GM12878 (cell line): ENCODE measurements around the gene CLDN7. TPM values are rescaled to one million over a fixed set of nuclear protein-coding genes. Genes with fewer than 3 reads are reported as not detected.

ENCODE experiments used
- ATF2 ChIP-seq: IDR thresholded peaks from 2 replicates; pipeline ENCODE4 v1.6.1; 2012; ENCODE audit warnings: low read length, inconsistent platforms
- BCL3 ChIP-seq: IDR thresholded peaks from 2 replicates; pipeline ENCODE4 v1.6.1; 2011; ENCODE audit warnings: borderline replicate concordance, low read depth, mild to moderate bottlenecking, moderate library complexity, low read length; ENCODE audit not compliant: insufficient read depth, poor library complexity, severe bottlenecking
- BMI1 ChIP-seq: fragments of 450-650 bp; IDR thresholded peaks from 2 replicates; pipeline ENCODE4 v1.6.1; 2016; ENCODE audit warnings: mild to moderate bottlenecking, moderate library complexity, borderline replicate concordance
- CBX3 ChIP-seq: fragments of 200-600 bp; sonication (generic); IDR thresholded peaks from 2 replicates; pipeline ENCODE4 v1.6.1; 2016; ENCODE audit warnings: low read depth, borderline replicate concordance
- CHD1 ChIP-seq: IDR thresholded peaks from 2 replicates; pipeline ENCODE4 v1.6.1; 2012; ENCODE audit warnings: low read depth, low read length, improper control_type of control experiment
- FOS ChIP-seq: IDR thresholded peaks from 3 replicates; pipeline ENCODE4 v1.6.1; 2011; ENCODE audit warnings: borderline replicate concordance; ENCODE audit not compliant: insufficient read length; ENCODE audit errors: extremely low read depth
- FOXK2 ChIP-seq: fragments of 450-650 bp; IDR thresholded peaks from 2 replicates; pipeline ENCODE4 v1.6.1; 2017; ENCODE audit warnings: mild to moderate bottlenecking, moderate library complexity
- HDAC6 ChIP-seq: fragments of 200-600 bp; sonication (generic); IDR thresholded peaks from one replicate; pipeline ENCODE4 v1.8.0; 2017; ENCODE audit warnings: antibody characterized with exemption; ENCODE audit not compliant: unreplicated experiment
- IRF4 ChIP-seq: IDR thresholded peaks from 2 replicates; pipeline ENCODE4 v1.6.1; 2011; ENCODE audit warnings: low read depth, low read length
- KAT2A ChIP-seq: conservative IDR thresholded peaks from 2 replicates; pipeline ENCODE4 v1.6.1; 2011; ENCODE audit warnings: low read depth, low read length; ENCODE audit not compliant: control insufficient read depth
- MLLT1 ChIP-seq: fragments of 450-650 bp; IDR thresholded peaks from 2 replicates; pipeline ENCODE4 v1.6.1; 2016; ENCODE audit warnings: mild to moderate bottlenecking
- NR2F1 ChIP-seq: fragments of 450-650 bp; conservative IDR thresholded peaks from 2 replicates; pipeline ENCODE4 v1.6.1; 2017; ENCODE audit warnings: mild to moderate bottlenecking
- PML ChIP-seq: IDR thresholded peaks from 2 replicates; pipeline ENCODE4 v1.6.1; 2012; ENCODE audit warnings: low read length, inconsistent platforms
- RAD51 ChIP-seq: fragments of 450-650 bp; IDR thresholded peaks from 2 replicates; pipeline ENCODE4 v1.6.1; 2016; ENCODE audit warnings: moderate library complexity, mild to moderate bottlenecking, inconsistent platforms
- RUNX3 ChIP-seq: IDR thresholded peaks from 2 replicates; pipeline ENCODE4 v1.6.1; 2012; ENCODE audit warnings: low read length, inconsistent platforms
- SIN3A ChIP-seq: IDR thresholded peaks from 2 replicates; pipeline ENCODE4 v1.6.1; 2012; ENCODE audit warnings: low read depth, low read length, improper control_type of control experiment
- SKIL ChIP-seq: fragments of 450-650 bp; IDR thresholded peaks from 2 replicates; pipeline ENCODE4 v1.6.1; 2017; ENCODE audit warnings: mild to moderate bottlenecking, low read depth, inconsistent platforms; ENCODE audit not compliant: poor library complexity, severe bottlenecking
- SMAD1 ChIP-seq: fragments of 450-650 bp; IDR thresholded peaks from 2 replicates; pipeline ENCODE4 v1.6.1; 2018; ENCODE audit warnings: mild to moderate bottlenecking, low read depth; ENCODE audit not compliant: partially characterized antibody
- SUPT20H ChIP-seq: IDR thresholded peaks from 2 replicates; pipeline ENCODE4 v1.6.1; 2011; ENCODE audit warnings: low read depth, mild to moderate bottlenecking, low read length, moderate library complexity, borderline replicate concordance; ENCODE audit not compliant: control insufficient read depth
- TAF1 ChIP-seq: IDR thresholded peaks from 2 replicates; pipeline ENCODE4 v1.6.1; 2011; ENCODE audit warnings: mild to moderate bottlenecking, low read depth, low read length, borderline replicate concordance
- YY1 ChIP-seq: IDR thresholded peaks from 2 replicates; pipeline ENCODE4 v1.6.1; 2011; ENCODE audit warnings: low read depth, mild to moderate bottlenecking, low read length
- ZNF207 ChIP-seq: fragments of 450-650 bp; IDR thresholded peaks from 2 replicates; pipeline ENCODE4 v1.6.1; 2014; ENCODE audit warnings: antibody characterized with exemption, mild to moderate bottlenecking, borderline replicate concordance
- ZZZ3 ChIP-seq: IDR thresholded peaks from 2 replicates; pipeline ENCODE4 v1.6.1; 2011; ENCODE audit warnings: low read depth; ENCODE audit not compliant: control insufficient read depth, insufficient read length
- polyA plus RNA-seq, 11 experiments: library from polyadenylated mRNA; depleted of rRNA in 4 of 11; unstranded in 6 of 11; stranded (reverse) in 5 of 11; fragments of >200 nt; fragmentation: Nextera tagmentation in 4 of 11; fragmentation: Illumina TruSeq in 1 of 11; extraction: Ambion mirVana in 4 of 11; extraction: Trizol in 1 of 11; gene quantifications; 1 replicate in 1 of 11; 2 replicates in 10 of 11; pipeline versions ENCODE4 v1.2.1 to v1.2.3, GENCODE V29; 2011 to 2016; ENCODE audit warnings: inconsistent platforms in 2 of 11, missing spikeins in 2 of 11, low read depth in 1 of 11
- total RNA-seq, 4 experiments: library from RNA; depleted of rRNA in 3 of 4; stranded (reverse); fragments of >200 nt in 3 of 4; fragmentation: Illumina TruSeq in 1 of 4; extraction: Trizol in 1 of 4; gene quantifications; 2 replicates each; pipeline versions ENCODE4 v1.2.1 to v1.2.3, GENCODE V29; 2013 to 2021

Gene CLDN7
- total and polyA plus RNA-seq, 10 of the 15 experiments (the other 5 are each of a cell fraction or from before 2014, with no cell fraction given), result 0.19 to 1.3 (median 0.36) TPM; not detected in 5

GRCh38 chr17:7234083-7234951 is 28.0 kb downstream of the CLDN7 start, which contains the start of gene DVL2 (continued):
- TF ChIP-seq CBX3, result no peak
- no peak for TF ChIP-seq SKIL
- TF ChIP-seq BCL3, result peak; percentile 98
- TF ChIP-seq SIN3A, result peak; percentile 97
- TF ChIP-seq SUPT20H, result no peak
- peak; percentile 90 for TF ChIP-seq FOS
- 0 out of 2 replicates have a peak, but pooled peaks have one; percentile 18 for TF ChIP-seq TAF1
- peak; percentile 69; the same call in 1 of the 2 replicates for TF ChIP-seq ZNF207
- TF ChIP-seq HDAC6, result no peak
- TF ChIP-seq NR2F1, result peak; percentile 64
- peak; percentile 86 for TF ChIP-seq PML
- TF ChIP-seq SMAD1, result peak; percentile 28
- TF ChIP-seq FOXK2, result peak; percentile 34
- no peak for TF ChIP-seq CHD1
- TF ChIP-seq MLLT1, result no peak
- TF ChIP-seq RAD51, result peak; percentile 100
- TF ChIP-seq IRF4, result no peak
- no peak for TF ChIP-seq ATF2
- TF ChIP-seq BMI1, result no peak
- TF ChIP-seq ZZZ3, result no peak
- no peak for TF ChIP-seq KAT2A
- TF ChIP-seq YY1, result peak; percentile 85
- TF ChIP-seq RUNX3, result 0 out of 2 replicates have a peak, but pooled peaks have one; percentile 32
